Posterior cingulate gyrus (tissue), 11 donors: ENCODE data around the gene SUOX.
"Not testable (repeated sequence)": the region's sequence is repeated elsewhere in the genome, so short reads cannot be mapped to it uniquely, and the experiment has no call there.

Source experiments
- DNase-seq, 10 donors: peaks; one replicate each; pipeline versions ENCODE4 v3.0.0 to v3.0.0-alpha.2; 2020 to 2021; ENCODE audit warnings: mixed read lengths in 3 of 10
- intact Hi-C: fragments of 100-400 bp; cut with DNase I; formaldehyde crosslinking; loops from one replicate; pipeline ENCODE4 v1.15.1; 2023

Gene SUOX

DNA sequence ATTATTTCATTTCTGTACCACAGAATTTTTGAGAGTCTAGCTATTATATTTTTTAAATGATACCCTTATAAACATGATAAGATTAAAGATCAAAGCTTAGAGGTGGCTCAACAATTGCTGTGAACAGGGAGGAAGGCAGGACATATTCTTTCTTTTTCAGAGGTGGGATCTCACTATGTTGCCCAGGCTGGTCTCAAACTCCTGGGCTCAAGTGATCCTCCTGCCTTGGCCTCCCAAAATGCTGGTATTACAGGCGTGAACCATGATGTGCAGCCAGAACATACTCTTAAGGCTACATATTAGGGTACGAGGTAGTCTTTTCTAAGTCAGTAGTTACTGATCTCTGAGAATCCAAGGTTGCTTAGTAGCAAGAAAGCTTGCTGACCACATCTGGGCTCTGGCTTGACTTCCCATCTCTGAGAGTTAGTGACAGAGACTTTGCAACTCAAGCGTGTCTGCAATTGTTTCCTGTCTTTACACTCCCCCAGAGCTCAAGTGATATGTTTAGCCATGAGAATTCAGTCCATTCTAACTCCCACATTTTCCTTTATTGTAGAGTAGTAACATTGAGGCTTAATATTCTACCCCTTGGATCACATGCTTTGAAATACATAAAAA lies 14.6 kb upstream of the SUOX start:
- DNase-seq = no peak
- intact Hi-C loops = no loop called here

DNA sequence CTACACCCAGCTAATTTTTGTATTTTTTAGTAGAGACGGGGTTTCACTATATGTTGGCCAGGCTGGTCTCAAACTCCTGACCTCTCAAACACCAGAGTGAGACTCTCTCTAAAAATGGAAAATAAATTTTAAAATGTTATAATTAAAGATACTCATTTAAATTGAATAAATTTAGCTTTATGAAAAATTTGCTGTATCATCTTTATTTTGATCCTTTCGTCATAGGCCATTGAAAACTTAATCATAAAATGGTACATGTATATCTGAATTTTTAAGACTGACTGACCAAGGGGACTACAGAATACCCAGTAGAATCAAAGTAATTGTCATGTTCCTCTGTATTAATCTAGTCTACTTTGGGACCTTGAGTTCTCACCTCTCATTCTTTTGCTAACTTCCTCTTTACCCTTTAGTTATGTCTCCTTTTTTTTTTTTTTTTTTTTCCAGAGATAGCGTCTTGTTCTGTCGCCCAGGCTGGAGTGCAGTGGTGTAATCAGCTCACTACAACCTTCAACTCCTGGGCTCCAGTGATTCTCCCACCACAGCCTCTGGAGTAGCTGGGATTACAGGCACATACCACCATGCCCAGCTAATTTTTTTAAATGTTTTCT lies 13.7 kb upstream of the SUOX start:
- DNase-seq = peak in 1 of 10 donors; percentile 25
- intact Hi-C loops = no loop called here

DNA sequence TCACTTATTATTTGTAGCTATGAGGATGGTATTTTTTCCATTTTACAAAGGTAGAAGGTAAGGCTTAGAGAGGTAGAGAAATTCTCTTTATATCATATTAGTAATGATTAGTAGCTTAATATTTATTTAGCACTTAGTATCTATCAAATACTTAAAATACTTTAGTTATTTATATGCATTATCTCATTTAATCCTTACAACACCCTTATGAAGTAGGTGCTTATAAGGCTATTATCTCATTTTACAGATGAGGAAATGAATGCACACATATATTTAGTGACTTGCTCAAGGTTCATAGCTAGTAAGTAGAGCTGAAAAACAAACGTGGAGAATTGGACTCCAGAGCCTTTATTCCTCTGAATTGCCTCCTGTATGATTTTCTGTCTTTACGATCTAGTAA lies 12.2 kb upstream of the SUOX start:
- intact Hi-C loops = no loop called here
- no peak for DNase-seq

DNA sequence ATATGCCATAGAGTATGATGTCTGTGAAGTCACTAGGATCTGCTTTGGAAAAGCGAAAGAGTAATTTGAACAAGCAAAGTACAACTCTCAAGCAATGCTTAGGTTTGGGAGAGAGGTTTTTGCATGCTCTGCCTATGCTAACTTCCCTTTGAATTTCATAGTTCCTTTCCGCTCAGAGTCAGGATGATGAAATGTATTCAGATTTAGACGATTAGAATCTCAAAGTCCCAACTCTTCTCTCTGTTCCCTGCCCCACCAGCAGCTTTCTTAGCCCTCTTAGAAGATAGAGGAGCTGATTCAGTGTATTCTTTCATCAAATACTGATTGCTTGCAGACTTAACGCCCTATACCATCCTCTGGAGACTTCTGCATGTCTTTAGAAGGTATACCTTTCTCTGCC lies 11.7 kb upstream of the SUOX start:
- no peak for DNase-seq
- intact Hi-C loops = no loop called here

DNA sequence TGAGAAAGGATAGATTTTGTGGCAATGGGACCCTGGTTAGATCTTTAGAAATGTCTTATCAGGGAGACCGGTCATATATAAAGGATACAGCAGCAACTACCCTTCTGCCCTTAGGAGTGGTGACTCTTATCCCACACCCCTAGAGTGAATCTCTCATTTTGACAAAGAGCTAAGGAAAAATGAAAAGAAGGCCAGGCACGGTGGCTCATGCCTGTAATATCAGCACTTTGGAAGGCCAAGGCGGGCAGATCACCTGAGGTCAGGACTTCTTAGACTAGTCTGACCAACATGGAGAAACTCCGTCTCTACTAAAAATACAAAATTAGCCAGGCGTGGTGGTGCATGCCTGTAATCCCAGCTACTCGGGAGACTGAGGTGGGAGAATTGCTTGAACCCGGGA lies 11.1 kb upstream of the SUOX start:
- peak in 1 of 10 donors; percentile 24 for DNase-seq
- intact Hi-C loops = not testable (repeated sequence)

DNA sequence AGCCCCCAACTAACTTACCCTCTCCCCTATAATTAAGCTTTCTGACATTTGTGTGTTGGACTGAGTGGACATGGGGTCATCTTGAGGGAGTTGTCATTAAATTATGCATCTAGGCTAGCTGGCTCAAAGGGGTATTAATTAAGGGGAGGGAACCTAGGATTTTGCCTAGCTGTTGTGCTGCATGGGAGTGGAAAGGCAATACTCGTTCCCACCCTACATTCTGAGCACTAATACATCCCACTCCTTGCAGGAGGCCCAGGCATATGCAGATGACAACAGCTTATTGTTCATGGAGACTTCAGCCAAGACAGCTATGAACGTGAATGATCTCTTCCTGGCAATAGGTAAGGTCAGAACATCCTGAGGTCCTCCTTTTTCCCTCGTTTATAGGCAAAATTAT lies 6.0 kb upstream of the SUOX start:
- no peak for DNase-seq
- intact Hi-C loops = no loop called here

DNA sequence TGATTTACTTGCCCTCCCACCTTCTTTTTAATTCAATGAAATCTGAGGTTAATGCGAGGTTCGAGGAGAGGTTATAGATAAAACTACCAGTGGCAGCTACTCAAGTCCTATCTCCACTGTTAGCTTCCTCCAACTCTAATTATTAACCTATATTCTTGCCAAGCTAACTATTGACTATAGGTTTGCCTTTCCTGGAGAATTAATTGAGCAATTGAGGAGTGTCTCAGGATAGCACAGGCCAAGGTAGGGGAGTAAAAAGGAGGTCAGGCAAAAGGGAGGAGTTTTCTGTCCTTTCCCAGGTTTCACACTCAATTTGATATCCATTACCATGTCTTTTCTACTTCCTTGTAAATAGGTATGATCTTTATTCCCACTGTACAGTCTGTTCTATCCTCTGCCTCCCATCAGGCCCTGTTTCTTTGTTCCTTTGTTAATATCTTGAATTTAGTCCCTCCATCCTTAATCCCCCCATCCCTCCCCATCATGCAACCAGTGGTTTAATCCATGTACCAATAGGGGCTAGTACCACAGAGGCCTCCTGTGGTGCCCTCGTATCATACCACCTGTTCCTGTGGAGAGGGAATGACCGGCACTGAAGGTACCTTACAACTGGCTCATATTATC lies 3.7 kb upstream of the SUOX start:
- DNase-seq = no peak
- intact Hi-C loops = no loop called here

DNA sequence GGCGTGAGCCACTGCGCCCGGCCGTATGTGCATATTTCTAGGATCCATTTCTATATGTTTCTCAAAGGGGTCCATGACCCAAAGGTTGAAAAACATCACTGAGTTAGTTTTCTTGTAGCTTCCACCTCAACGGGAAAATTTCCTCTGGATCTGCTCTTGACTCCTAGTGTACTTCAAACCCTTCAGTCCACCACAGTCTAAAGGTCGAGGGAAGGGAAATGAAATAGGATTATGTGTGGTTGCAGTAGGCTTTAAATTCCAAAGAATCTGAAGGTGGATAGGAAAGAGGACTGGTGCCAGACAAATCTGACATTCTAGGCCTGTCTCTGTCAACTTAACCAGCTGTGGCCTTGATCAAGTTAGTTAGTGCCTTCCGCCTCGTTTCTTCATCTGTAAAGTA lies 1.7 kb upstream of the SUOX start:
- intact Hi-C loops = loop anchor here (5.0 kb wide), 1 partner anchor 122 kb away; the partner anchor contains the start of genes RPL41 and ZC3H10
- no peak for DNase-seq

DNA sequence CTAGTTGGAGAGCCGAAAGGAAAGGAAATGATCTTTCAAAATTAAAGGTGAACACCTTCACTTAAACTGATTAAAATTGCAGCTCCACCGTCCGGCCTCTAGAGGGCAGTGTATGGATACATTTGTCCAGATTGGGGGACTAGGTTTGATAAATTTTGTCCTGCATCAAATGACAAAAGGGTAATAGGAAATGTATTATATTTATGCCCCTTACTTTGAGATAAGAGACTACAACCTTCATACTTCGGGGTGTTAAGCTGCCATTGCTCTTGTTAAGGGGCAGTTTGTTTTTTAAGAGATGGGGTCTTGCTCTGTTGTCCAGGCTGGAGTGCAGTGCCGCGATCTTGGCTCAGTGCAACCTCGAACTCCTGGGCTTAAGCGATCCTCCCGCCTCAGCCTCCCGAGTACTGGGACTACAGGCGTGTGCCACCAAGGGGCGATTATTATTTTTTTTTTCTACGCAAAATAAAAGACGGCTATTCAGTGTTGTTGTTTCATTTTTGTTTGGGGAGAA lies 818 bp upstream of the SUOX start:
- intact Hi-C loops = loop anchor here (1.0 to 5.0 kb wide), 2 partner anchors 45 to 121 kb away; partner anchors contain the start of genes RPL41, RPS26 and ZC3H10
- DNase-seq = peak in 7 of 10 donors; percentile 35 to 87 (median 58)

DNA sequence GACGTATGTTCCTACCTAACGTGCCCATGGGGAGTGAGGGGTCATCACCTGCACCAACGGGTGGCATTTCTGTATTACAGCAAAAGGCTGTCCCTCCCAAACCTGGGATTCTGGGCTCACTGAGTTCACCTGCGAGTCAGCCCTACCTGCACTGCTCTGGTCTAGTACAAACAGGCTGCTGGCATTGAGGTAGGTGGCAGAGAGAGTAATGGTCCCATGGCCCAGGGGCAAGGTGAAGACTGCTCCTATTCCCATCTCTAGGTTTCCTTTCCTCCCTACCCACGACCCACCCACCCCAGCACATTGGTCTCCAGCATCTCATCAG lies 421 bp downstream of the SUOX start:
- intact Hi-C loops = loop anchor here (1.0 to 5.0 kb wide), 2 partner anchors 10 to 120 kb away; partner anchors contain the start of genes RPL41 and ZC3H10
- no peak for DNase-seq

DNA sequence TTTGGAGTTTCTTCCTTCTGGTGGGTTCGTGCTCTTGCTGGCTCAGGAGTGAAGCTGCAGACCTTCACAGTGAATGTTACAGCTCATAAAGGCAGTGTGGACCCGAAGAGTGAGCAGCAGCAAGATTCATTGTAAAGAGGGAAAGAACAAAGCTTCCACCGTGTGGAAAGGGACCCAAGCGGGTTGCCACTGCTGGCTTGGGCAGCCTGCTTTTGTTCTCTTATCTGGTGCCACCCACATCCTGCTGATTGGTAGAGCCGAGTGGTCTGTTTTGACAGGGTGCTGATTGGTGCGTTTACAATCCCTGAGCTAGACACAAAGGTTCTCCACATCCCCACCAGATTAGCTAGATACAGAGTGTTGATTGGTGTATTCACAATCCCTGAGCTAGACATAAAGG lies 2.4 kb downstream of the SUOX start:
- DNase-seq = not testable (repeated sequence)
- intact Hi-C loops = loop anchor here (5.0 kb wide), 1 partner anchor 118 kb away; the partner anchor contains the start of genes RPL41 and ZC3H10

DNA sequence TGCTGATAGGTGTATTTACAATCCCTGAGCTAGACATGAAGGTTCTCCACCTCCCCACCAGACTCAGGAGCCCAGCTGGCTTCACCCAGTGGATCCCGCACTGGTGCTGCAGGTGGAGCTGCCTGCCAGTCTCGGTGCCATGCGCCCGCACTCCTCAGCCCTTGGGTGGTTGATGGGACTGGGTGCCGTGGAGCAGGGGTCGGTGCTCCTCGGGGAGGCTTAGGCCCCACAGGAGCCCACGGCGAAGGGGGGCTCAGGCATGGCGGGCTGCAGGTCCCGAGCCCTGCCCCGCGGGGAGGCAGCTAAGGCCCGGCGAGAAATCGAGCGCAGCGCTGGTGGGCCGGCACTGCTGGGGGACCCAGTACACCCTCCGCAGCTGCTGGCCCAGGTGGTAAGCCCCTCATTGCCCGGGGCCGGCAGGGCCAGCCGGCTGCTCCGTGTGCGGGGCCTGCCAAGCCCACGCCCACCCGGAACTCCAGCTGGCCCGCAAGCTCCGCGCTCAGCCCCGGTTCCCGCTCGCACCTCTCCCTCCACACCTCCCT lies 3.0 kb downstream of the SUOX start:
- intact Hi-C loops = loop anchor here (5.0 kb wide), 1 partner anchor 117 kb away; the partner anchor contains the start of genes RPL41 and ZC3H10
- DNase-seq = peak in 2 of 10 donors; percentile 67 to 78

DNA sequence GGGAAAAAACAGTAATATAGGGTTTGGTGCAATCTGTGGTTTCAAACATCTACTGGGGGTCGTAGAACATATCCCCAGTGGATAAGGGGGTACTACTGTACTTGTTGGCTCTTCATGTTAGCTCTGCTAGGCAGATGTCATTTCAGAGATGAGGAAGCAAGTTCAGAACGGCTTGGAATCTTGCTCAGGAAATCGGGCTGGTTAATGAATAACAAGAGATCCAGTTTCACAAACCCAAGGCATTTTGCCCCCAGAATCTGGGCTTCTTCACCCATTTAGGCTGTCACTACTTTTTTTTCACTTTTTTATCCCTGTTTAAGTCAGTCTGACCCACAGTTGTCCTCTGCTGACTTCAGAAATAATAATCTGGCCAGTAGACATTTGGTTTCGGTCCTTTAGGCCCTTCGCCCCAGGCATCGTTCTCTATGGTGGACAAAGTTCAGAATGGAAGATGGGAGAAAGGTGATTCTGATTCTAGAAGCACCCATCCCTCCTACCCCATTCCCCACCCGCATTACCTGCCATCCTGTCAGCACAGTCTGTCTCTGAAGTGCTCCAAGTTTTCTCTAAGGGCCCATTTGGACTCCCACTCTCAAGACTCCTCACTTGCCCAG lies 4.5 kb downstream of the SUOX start:
- intact Hi-C loops = no loop called here
- DNase-seq = no peak

DNA sequence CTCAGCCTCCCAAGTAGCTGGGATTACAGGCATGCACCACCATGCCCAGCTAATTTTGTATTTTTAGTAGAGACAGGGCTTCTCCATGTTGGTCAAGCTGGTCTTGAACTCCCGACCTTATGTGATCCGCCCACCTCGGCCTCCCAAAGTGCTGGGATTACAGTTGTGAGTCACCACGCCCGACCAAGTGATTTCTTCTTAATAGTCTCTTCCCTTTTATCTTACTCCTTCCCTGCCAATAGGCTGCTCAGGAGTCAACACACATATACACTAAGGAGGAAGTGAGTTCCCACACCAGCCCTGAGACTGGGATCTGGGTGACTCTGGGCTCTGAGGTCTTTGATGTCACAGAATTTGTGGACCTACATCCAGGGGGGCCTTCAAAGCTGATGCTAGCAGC lies 6.3 kb downstream of the SUOX start:
- DNase-seq, intact Hi-C loops: not testable (repeated sequence)

DNA sequence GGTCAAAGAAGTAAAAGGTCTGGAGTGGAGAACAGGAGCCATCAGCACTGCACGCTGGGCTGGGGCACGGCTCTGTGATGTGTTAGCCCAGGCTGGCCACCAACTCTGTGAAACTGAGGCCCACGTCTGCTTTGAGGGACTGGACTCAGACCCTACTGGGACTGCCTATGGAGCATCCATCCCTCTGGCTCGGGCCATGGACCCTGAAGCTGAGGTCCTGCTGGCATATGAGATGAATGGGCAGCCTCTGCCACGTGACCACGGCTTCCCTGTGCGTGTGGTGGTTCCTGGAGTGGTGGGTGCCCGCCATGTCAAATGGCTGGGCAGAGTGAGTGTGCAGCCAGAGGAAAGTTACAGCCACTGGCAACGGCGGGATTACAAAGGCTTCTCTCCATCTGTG lies 7.1 kb downstream of the SUOX start:
- DNase-seq = peak in 1 of 10 donors; percentile 75
- intact Hi-C loops = no loop called here

DNA sequence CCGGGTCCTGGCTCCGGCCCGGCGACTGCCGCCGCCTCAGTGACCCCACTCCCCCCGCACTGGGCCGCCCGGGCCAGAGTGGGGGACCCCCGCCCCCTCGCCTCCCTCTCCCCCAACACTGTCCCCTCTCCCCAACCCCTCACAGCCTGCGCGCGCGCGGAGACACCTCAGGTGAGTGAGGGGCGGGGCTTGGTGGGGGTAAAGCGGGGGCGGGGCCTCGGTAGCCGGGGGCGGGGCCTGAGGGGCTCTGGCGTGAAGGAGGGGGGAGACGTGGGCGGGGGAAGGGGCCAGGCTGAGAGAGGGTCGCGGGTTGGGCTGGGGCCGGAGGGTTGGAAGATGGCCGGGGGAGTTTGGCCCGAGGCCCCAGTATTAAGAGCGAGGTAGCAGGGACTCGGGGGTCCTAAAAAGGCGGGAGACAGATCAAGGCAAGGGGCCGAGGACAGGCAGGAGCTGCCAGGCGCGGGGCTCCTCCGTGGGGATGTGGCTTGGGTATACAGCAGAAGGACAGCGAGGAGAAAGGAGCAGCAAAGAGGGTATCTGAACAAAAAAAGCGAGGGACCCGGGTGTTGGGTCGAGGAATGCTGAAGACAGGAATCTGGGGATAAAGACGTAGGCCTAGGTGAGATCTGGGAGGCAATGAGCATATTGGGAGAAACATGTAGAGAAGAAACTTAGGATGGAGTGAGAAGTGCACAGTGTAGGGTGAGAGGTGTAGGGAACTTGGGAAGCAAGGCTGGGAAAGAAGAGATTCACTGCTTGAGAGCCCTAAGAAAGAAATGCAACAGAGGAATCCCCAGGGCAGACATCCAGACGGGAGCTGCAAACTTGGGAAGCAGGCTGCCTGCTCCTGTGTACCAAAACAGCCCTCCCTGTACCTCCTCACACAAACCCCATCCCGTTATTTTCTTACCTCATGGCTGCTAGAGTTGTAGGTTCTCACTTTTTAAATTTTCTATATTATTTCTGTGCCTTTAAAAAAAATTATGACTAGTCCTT lies 10.8 kb downstream of the SUOX start:
- intact Hi-C loops = loop anchor here (1.0 kb wide), 1 partner anchor 11 kb away; the partner anchor contains the start of gene SUOX
- peak in 8 of 10 donors; percentile 15 to 88 (median 42) for DNase-seq

DNA sequence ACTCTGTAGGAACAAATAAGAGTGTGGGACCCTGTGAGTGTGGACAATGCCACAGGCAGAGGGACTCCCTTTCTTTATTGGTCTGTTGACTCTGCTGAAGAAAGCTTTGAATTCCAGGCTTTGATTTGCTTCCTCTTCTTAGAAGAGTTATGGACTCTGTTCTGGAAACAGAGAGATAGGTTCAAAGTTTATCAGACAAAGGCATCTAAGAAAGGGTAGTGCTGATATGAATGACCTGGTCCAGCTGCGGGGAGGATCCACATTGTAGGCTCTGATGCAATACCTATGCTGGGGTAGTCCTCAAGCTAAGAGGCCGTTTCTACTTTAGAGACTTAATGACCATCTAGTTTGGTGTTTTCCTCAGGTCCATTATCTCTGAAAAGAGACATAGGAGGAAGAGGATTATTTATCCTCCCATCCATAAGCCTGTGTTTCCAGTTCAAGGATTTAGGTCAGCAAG lies 13.1 kb downstream of the SUOX start:
- intact Hi-C loops = no loop called here
- DNase-seq = no peak

DNA sequence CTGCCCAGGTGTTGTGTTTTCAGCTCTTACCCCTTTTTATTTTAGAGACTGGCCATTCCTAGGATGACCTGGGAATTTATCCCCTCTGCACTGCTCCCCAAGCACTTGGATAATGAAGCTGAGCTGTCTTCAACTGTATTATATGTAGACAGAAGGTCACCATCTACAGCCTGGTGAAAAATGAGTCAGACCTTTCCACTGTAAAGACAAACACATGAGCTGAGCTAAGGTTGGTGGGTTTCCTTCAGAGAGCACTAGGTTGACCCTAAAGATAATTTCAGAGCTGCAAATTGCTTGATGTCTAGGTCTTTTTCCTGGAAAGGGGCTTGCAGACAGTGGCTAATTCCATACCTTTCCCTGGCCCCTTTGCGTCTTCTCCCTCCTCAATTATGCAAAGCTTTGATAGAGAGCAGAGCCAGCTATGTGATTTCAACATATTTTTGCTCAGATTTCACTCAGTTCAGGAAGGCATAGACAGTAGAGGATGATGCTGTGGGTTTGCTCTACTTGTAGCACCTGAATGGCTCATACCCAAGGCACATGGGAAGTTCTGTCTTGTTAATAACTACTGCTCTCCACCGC lies 14.5 kb downstream of the SUOX start:
- intact Hi-C loops = no loop called here
- DNase-seq = no peak

DNA sequence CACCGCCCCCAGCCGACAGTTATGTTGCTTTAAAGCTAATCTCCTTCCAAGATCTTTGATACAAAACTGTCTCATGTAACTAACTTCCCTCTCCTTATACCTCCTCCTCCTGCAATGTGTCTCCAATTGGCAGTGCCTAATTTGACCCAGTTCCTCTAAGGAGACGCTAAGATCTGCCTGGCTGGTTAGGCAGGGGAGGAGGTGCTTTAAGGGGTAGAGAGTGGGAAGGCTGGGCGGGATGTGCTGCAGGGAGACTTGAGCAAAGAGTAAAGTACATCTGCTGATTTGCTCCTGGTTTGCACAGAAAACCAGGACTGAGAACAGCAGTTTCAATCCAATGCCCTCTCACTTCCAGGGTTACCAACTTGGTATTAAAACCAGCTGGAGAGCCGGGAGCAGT lies 16.4 kb downstream of the SUOX start:
- peak in 6 of 10 donors; percentile 14 to 89 (median 48) for DNase-seq
- intact Hi-C loops = no loop called here
